SK-N-SH (cell line): ENCODE data around the gene CHSY1. TPM values are rescaled to one million over a fixed set of nuclear protein-coding genes. Genes with fewer than 3 reads are reported as not detected.

ENCODE experiments used
- CTCF ChIA-PET: fragments of 300-600, 350-600 bp; formaldehyde crosslinking; extraction: SDS; loops from one replicate; lab custom pipeline; 2021; lab: Yijun Ruan, JAX
- POLR2A ChIA-PET: fragments of 350-600 bp; sonication (Branson Sonifier 250); formaldehyde crosslinking; extraction: SDS; loops from one replicate; lab custom pipeline; 2020; ENCODE audit warnings: antibody characterized with exemption, inconsistent platforms; lab: Yijun Ruan, JAX
- DNase-seq: peaks from one replicate; pipeline ENCODE4 v3.0.0; 2012
- H2AFZ ChIP-seq: fragments of 200-600 bp; sonication (generic); 2 replicates; pipeline ENCODE4 v1.8.1; 2016; ENCODE audit warnings: antibody characterized with exemption, mild to moderate bottlenecking, low read depth
- H3F3A ChIP-seq: fragments of 200-600 bp; sonication (generic); replicated peaks from 2 replicates; pipeline ENCODE3; 2016; ENCODE audit warnings: antibody characterized with exemption, mild to moderate bottlenecking; ENCODE audit not compliant: insufficient read depth
- H3K27ac ChIP-seq, 2 experiments: fragments of 200-500 bp in 1 of 2; fragments of 200-600 bp in 1 of 2; sonication (Bioruptor generic) in 1 of 2; sonication (generic), shearing (Covaris generic) in 1 of 2; 2 replicates each; pipeline versions ENCODE4 v1.5.1 to v1.6.1; 2014 to 2016; ENCODE audit warnings: low read depth in 2 of 2, inconsistent platforms in 1 of 2, low read length in 1 of 2, mild to moderate bottlenecking in 1 of 2, mixed read lengths in 1 of 2
- H3K27me3 ChIP-seq: fragments of 200-600 bp; sonication (generic), shearing (Covaris generic); 2 replicates; pipeline ENCODE4 v1.6.1; 2016; ENCODE audit warnings: mixed run types; ENCODE audit not compliant: insufficient read depth
- H3K36me3 ChIP-seq, 2 experiments: fragments of 200-500 bp in 1 of 2; fragments of 200-600 bp in 1 of 2; sonication (Bioruptor generic) in 1 of 2; sonication (generic) in 1 of 2; replicated peaks in 1 of 2; 2 replicates each; pipeline versions ENCODE3 to v1.5.1; 2014 to 2016; ENCODE audit warnings: low read length in 1 of 2, mild to moderate bottlenecking in 1 of 2; ENCODE audit not compliant: insufficient read depth in 2 of 2, control insufficient read depth in 1 of 2
- H3K4me1 ChIP-seq, 2 experiments: fragments of 200-500 bp in 1 of 2; fragments of 200-600 bp in 1 of 2; sonication (Bioruptor generic) in 1 of 2; sonication (generic), shearing (Covaris generic) in 1 of 2; 2 replicates each; pipeline versions ENCODE4 v1.5.1 to v1.6.1; 2014 to 2016; ENCODE audit warnings: low read depth in 1 of 2, low read length in 1 of 2, mixed run types in 1 of 2; ENCODE audit not compliant: insufficient read depth in 2 of 2, control insufficient read depth in 1 of 2
- H3K4me2 ChIP-seq: fragments of 200-600 bp; sonication (generic), shearing (Covaris generic); 2 replicates; pipeline ENCODE4 v1.6.1; 2017; ENCODE audit warnings: mixed run types
- H3K4me3 ChIP-seq, 2 experiments: fragments of 200-500 bp in 1 of 2; fragments of 200-600 bp in 1 of 2; sonication (Bioruptor generic) in 1 of 2; sonication (generic), shearing (Covaris generic) in 1 of 2; 2 replicates each; pipeline versions ENCODE4 v1.5.1 to v1.8.1; 2014 to 2016; ENCODE audit warnings: low read depth in 2 of 2, inconsistent platforms in 1 of 2, low read length in 1 of 2, mild to moderate bottlenecking in 1 of 2, mixed read lengths in 1 of 2, moderate library complexity in 1 of 2
- H3K79me2 ChIP-seq: fragments of 200-600 bp; sonication (generic); 2 replicates; pipeline ENCODE4 v1.8.1; 2017; ENCODE audit warnings: mild to moderate bottlenecking; ENCODE audit not compliant: insufficient read depth
- H3K9ac ChIP-seq: fragments of 200-600 bp; sonication (generic); 2 replicates; pipeline ENCODE4 v1.6.1; 2017; ENCODE audit warnings: mixed run types
- H3K9me2 ChIP-seq: fragments of 200-600 bp; sonication (generic); 2 replicates; pipeline ENCODE4 v1.6.1; 2017; ENCODE audit warnings: mixed run types
- H3K9me3 ChIP-seq: fragments of 200-600 bp; sonication (generic); 2 replicates; pipeline ENCODE4 v1.6.1; 2017; ENCODE audit warnings: mixed run types, mild to moderate bottlenecking, moderate library complexity
- H4K20me1 ChIP-seq: fragments of 200-600 bp; sonication (generic); 2 replicates; pipeline ENCODE4 v1.6.1; 2017; ENCODE audit warnings: mild to moderate bottlenecking, mixed run types; ENCODE audit not compliant: insufficient read depth
- EP300 ChIP-seq, 2 experiments: IDR thresholded peaks; 2 replicates each; pipeline versions ENCODE4 v1.4.0 to v1.6.1; 2012; ENCODE audit warnings: borderline replicate concordance in 1 of 2, low read depth in 1 of 2, low read length in 1 of 2
- FOXM1 ChIP-seq: IDR thresholded peaks from 2 replicates; pipeline ENCODE4 v1.4.0; 2012; ENCODE audit warnings: low read depth, mild to moderate bottlenecking
- GABPA ChIP-seq: IDR thresholded peaks from 2 replicates; pipeline ENCODE4 v1.4.0; 2012; ENCODE audit warnings: low read depth, mild to moderate bottlenecking
- MXI1 ChIP-seq: IDR thresholded peaks from 2 replicates; pipeline ENCODE4 v1.6.1; 2012; ENCODE audit warnings: mild to moderate bottlenecking, low read depth, low read length, improper control_type of control experiment
- NRF1 ChIP-seq: IDR thresholded peaks from 2 replicates; pipeline ENCODE4 v1.6.1; 2012; ENCODE audit warnings: low read depth, mild to moderate bottlenecking, low read length
- POLR2AphosphoS5 ChIP-seq: IDR thresholded peaks from 2 replicates; pipeline ENCODE4 v1.6.1; 2012; ENCODE audit warnings: low read depth, low read length
- RFX5 ChIP-seq: IDR thresholded peaks from 2 replicates; pipeline ENCODE4 v1.6.1; 2012; ENCODE audit warnings: mild to moderate bottlenecking, improper control_type of control experiment, low read length
- RXRA ChIP-seq: IDR thresholded peaks from 2 replicates; pipeline ENCODE4 v1.4.0; 2012; ENCODE audit warnings: low read depth, mild to moderate bottlenecking, borderline replicate concordance
- TEAD4 ChIP-seq: IDR thresholded peaks from 2 replicates; pipeline ENCODE4 v1.4.0; 2012; ENCODE audit warnings: mild to moderate bottlenecking, borderline replicate concordance; ENCODE audit not compliant: insufficient read depth
- WGBS: methylation state at CpG from one replicate; pipeline ENCODE4 v1.1.6; 2017; ENCODE audit warnings: low lambda C conversion rate; 5-methylcytosine and 5-hydroxymethylcytosine counted together
- polyA plus RNA-seq, 3 experiments: library from polyadenylated mRNA; depleted of rRNA; stranded (reverse); fragments of >200 nt; gene quantifications; 2 replicates each; pipeline ENCODE4 v1.2.3, GENCODE V29; 2012
- TF ChIP-seq, protein P1 (sequence below): IDR thresholded peaks from 2 replicates; pipeline ENCODE4 v1.4.0; 2012; ENCODE audit warnings: low read depth

CHSY1 gene
- polyA plus RNA-seq, 1 of the 3 experiments (the other 2 are of a cell fraction), result 15.7 TPM

- peak; percentile 74 for DNase-seq
- no peaks in the 10 kb centered on the region for H4K20me1 ChIP-seq
- 0 out of 4 replicates have a peak, but pooled peaks of 1 of the 2 experiments have one; percentile 2 for TF ChIP-seq EP300 (IDR thresholded peaks at IDR 0.05; ENCODE audit: borderline replicate concordance in 1 of 2, low read depth in 1 of 2, low read length in 1 of 2)
- no peak for TF ChIP-seq NRF1
- no peak for TF ChIP-seq RFX5
- TF ChIP-seq TEAD4, result no peak
- TF ChIP-seq POLR2AphosphoS5, result no peak
- TF ChIP-seq MXI1, result no peak
- no peak for TF ChIP-seq GABPA
- no peak for TF ChIP-seq FOXM1
- WGBS, result 76% methylated on average over 12 of the region's 17 CpGs
- no peak overlapping the region for H2AFZ ChIP-seq
- no peak overlapping the region for H3K4me2 ChIP-seq
- H3K79me2 ChIP-seq, result peaks cover 8% of the 10 kb centered on the region; the same call in 1 of the 2 replicates
- H3K4me1 ChIP-seq, result peaks cover 24 to 61% of the 10 kb centered on the region in 2 experiments; a peak in 3 of 4 replicates
- no peak overlapping the region for H3K9ac ChIP-seq
- ChIA-PET CTCF (interaction anchor here (0.8 to 1.5 kb wide), 2 partner anchors 32 to 79 kb away, joined by 3 read pairs; partner anchors contain the start of gene CHSY1), POLR2A (interaction anchor here (0.7 to 0.8 kb wide), 2 partner anchors 10 to 51 kb away, joined by 3 read pairs; no protein-coding TSS in a partner anchor)
- no peaks in the 10 kb centered on the region for H3K27me3 ChIP-seq
- H3K9me2 ChIP-seq, result no peaks in the 10 kb centered on the region
- no peaks in the 10 kb centered on the region for H3F3A ChIP-seq
- peak overlapping the region in 1 of 2 experiments; percentile 89; a peak in 2 of 4 replicates for H3K27ac ChIP-seq
- H3K4me3 ChIP-seq, result no peak overlapping the region
- no peaks in the 10 kb centered on the region for H3K9me3 ChIP-seq
- H3K36me3 ChIP-seq, result peaks cover 4 to 10% of the 10 kb centered on the region in 2 experiments
Observed at GRCh38 chr15:101172501-101173071, 79.3 kb downstream of the CHSY1 start.

DNA sequence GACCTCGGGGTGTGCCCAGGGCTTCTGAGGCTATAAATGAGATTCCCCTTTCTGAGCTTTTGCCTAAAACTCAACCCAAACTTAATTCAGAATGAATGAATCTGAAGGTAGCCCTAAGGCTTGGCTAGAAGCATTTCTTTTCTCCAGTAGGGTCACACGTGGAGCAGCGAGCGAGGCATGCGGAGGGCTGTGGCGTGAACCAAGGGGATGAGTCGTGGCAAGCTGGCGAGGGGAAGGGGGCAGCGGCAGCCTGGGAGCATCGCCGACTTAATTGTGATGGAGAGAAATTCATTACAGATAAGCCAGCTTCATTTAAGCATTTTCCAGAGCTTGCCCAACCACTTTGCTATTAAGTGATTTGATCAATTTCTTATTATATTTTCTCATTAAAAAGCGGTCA, 79.9 kb downstream of the CHSY1 start:
- no peaks in the 10 kb centered on the region for H4K20me1 ChIP-seq
- CTCF ChIA-PET, result interaction anchor here (0.8 to 1.5 kb wide), 3 partner anchors 33 to 80 kb away, joined by 3 read pairs; partner anchors contain the start of gene CHSY1
- POLR2A ChIA-PET, result interaction anchor here (0.7 to 0.8 kb wide), 2 partner anchors 10 to 50 kb away, joined by 3 read pairs; no protein-coding TSS in a partner anchor
- 73% methylated on average over 12 of the region's 12 CpGs for WGBS
- H3K27me3 ChIP-seq, result no peaks in the 10 kb centered on the region
- peak; percentile 73 for DNase-seq
- H3K36me3 ChIP-seq, result peaks cover 0 to 6% of the 10 kb centered on the region in 2 experiments
- no peaks in the 10 kb centered on the region for H3K9me3 ChIP-seq
- H3F3A ChIP-seq, result no peaks in the 10 kb centered on the region
- no peak overlapping the region for H3K4me2 ChIP-seq
- H3K79me2 ChIP-seq, result peaks cover 4% of the 10 kb centered on the region; the same call in 1 of the 2 replicates
- H3K4me1 ChIP-seq, result peaks cover 26 to 61% of the 10 kb centered on the region in 2 experiments; a peak in 3 of 4 replicates
- no peak overlapping the region for H3K9ac ChIP-seq
- H3K9me2 ChIP-seq, result no peaks in the 10 kb centered on the region
- H3K27ac ChIP-seq, result peak overlapping the region in 1 of 2 experiments; percentile 89; a peak in 2 of 4 replicates
- no peak overlapping the region for H3K4me3 ChIP-seq
- no peak overlapping the region for H2AFZ ChIP-seq
- no peak for TF ChIP-seq RXRA
- TF ChIP-seq MXI1, result 0 out of 2 replicates have a peak, but pooled peaks have one; percentile 22
- TF ChIP-seq EP300 (IDR thresholded peaks at IDR 0.05; ENCODE audit: borderline replicate concordance in 1 of 2, low read depth in 1 of 2, low read length in 1 of 2), result 0 out of 4 replicates have a peak, but pooled peaks of 1 of the 2 experiments have one; percentile 3
- TF ChIP-seq, protein P1, sequence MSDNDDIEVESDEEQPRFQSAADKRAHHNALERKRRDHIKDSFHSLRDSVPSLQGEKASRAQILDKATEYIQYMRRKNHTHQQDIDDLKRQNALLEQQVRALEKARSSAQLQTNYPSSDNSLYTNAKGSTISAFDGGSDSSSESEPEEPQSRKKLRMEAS, result 0 out of 2 replicates have a peak, but pooled peaks have one; percentile 23
- no peak for TF ChIP-seq RFX5
